H9 (cell line): ENCODE data around the gene FBXO34. TPM values are rescaled to one million over a fixed set of nuclear protein-coding genes. Genes with fewer than 3 reads are reported as not detected.

Source experiments
- DNase-seq: peaks from one replicate; pipeline ENCODE4 v3.0.0-alpha.2; 2017
- H2AFZ ChIP-seq: one replicate; pipeline ENCODE4 v1.6.1; 2013; ENCODE audit warnings: mild to moderate bottlenecking, low read length, control low read depth, moderate library complexity
- H2AK5ac ChIP-seq: 2 replicates; pipeline ENCODE4 v1.6.1; 2013; ENCODE audit warnings: low read length, control low read depth, mixed read lengths; ENCODE audit not compliant: insufficient read length
- H2BK120ac ChIP-seq: one replicate; pipeline ENCODE4 v1.6.1; 2013; ENCODE audit warnings: low read depth, mild to moderate bottlenecking, low read length, control low read depth, inconsistent platforms; ENCODE audit not compliant: poor library complexity, severe bottlenecking
- H2BK12ac ChIP-seq: 2 replicates; pipeline ENCODE4 v1.6.1; 2013; ENCODE audit warnings: low read length, control low read depth, mixed read lengths, low read depth; ENCODE audit not compliant: insufficient read length
- H2BK15ac ChIP-seq: 2 replicates; pipeline ENCODE4 v1.6.1; 2013; ENCODE audit warnings: low read depth, low read length, control low read depth
- H2BK20ac ChIP-seq: one replicate; pipeline ENCODE4 v1.6.1; 2013; ENCODE audit warnings: low read depth, mild to moderate bottlenecking, low read length, control low read depth, inconsistent platforms; ENCODE audit not compliant: poor library complexity, severe bottlenecking
- H2BK5ac ChIP-seq: 2 replicates; pipeline ENCODE4 v1.6.1; 2013; ENCODE audit warnings: low read length, control low read depth, mixed read lengths; ENCODE audit not compliant: insufficient read length
- H3K14ac ChIP-seq: 2 replicates; pipeline ENCODE4 v1.6.1; 2013; ENCODE audit warnings: low read length, control low read depth; ENCODE audit not compliant: insufficient read depth
- H3K18ac ChIP-seq: 2 replicates; pipeline ENCODE4 v1.6.1; 2013; ENCODE audit warnings: low read depth, mild to moderate bottlenecking, mixed read lengths, low read length, control low read depth; ENCODE audit not compliant: insufficient read length
- H3K23ac ChIP-seq: 2 replicates; pipeline ENCODE4 v1.6.1; 2013; ENCODE audit warnings: low read length, control low read depth, mixed read lengths, low read depth; ENCODE audit not compliant: insufficient read length
- H3K23me2 ChIP-seq: 2 replicates; pipeline ENCODE4 v1.6.1; 2013; ENCODE audit warnings: low read depth, mild to moderate bottlenecking, mixed read lengths, low read length, control low read depth; ENCODE audit not compliant: insufficient read length, poor library complexity, severe bottlenecking
- H3K27ac ChIP-seq: 2 replicates; pipeline ENCODE4 v1.5.1; 2013; ENCODE audit warnings: low read length, control low read depth, mixed read lengths, low read depth; ENCODE audit not compliant: insufficient read length
- H3K27me3 ChIP-seq: 2 replicates; pipeline ENCODE4 v1.6.1; 2013; ENCODE audit warnings: low read length, control low read depth, inconsistent platforms; ENCODE audit not compliant: insufficient read depth
- H3K4ac ChIP-seq: 2 replicates; pipeline ENCODE4 v1.6.1; 2013; ENCODE audit warnings: low read depth, mild to moderate bottlenecking, control low read depth, inconsistent platforms, low read length, moderate library complexity
- H3K4me1 ChIP-seq: 2 replicates; pipeline ENCODE4 v1.6.1; 2013; ENCODE audit warnings: low read length, control low read depth, inconsistent platforms; ENCODE audit not compliant: insufficient read depth
- H3K4me2 ChIP-seq: 2 replicates; pipeline ENCODE4 v1.6.1; 2013; ENCODE audit warnings: low read length, control low read depth, mixed read lengths; ENCODE audit not compliant: insufficient read length, insufficient read depth
- H3K56ac ChIP-seq: 2 replicates; pipeline ENCODE4 v1.6.1; 2013; ENCODE audit warnings: low read depth, mild to moderate bottlenecking, mixed read lengths, low read length, control low read depth; ENCODE audit not compliant: insufficient read length
- H3K79me1 ChIP-seq: 2 replicates; pipeline ENCODE4 v1.6.1; 2013; ENCODE audit warnings: low read depth, mild to moderate bottlenecking, moderate library complexity, low read length, control low read depth, inconsistent platforms; ENCODE audit not compliant: insufficient read depth, poor library complexity, severe bottlenecking
- H3K79me2 ChIP-seq: 2 replicates; pipeline ENCODE4 v1.6.1; 2013; ENCODE audit warnings: low read length, control low read depth, inconsistent platforms; ENCODE audit not compliant: insufficient read depth
- H3K9ac ChIP-seq: 2 replicates; pipeline ENCODE4 v1.6.1; 2013; ENCODE audit warnings: low read length, control low read depth, mixed read lengths; ENCODE audit not compliant: insufficient read length; ENCODE audit errors: extremely low read depth
- H3K9me3 ChIP-seq: one replicate; pipeline ENCODE4 v1.6.1; 2013; ENCODE audit warnings: low read depth, low read length, inconsistent platforms; ENCODE audit not compliant: control insufficient read depth
- H3T11ph ChIP-seq: one replicate; pipeline ENCODE4 v1.6.1; 2013; ENCODE audit warnings: mild to moderate bottlenecking, low read length, control low read depth, inconsistent platforms
- H4K20me1 ChIP-seq: one replicate; pipeline ENCODE4 v1.6.1; 2013; ENCODE audit not compliant: control insufficient read depth, insufficient read length, insufficient read depth
- H4K5ac ChIP-seq: 2 replicates; pipeline ENCODE4 v1.6.1; 2013; ENCODE audit warnings: low read depth, mild to moderate bottlenecking, mixed read lengths, low read length, control low read depth; ENCODE audit not compliant: insufficient read length
- H4K8ac ChIP-seq: replicated peaks from 2 replicates; pipeline ENCODE4 v1.6.1; 2013; ENCODE audit warnings: low read length, control low read depth, mixed read lengths, low read depth; ENCODE audit not compliant: insufficient read length
- H4K91ac ChIP-seq: 2 replicates; pipeline ENCODE4 v1.6.1; 2013; ENCODE audit warnings: low read depth, mild to moderate bottlenecking, moderate library complexity, mixed read lengths, low read length, control low read depth; ENCODE audit not compliant: insufficient read length
- H3K27ac Mint-ChIP-seq, 3 experiments: 2 replicates in 2 of 3; 3 replicates in 1 of 3; pipeline ENCODE4 v1.8.0; 2020 to 2021; ENCODE audit warnings: mixed read lengths in 3 of 3, mild to moderate bottlenecking in 1 of 3, moderate library complexity in 1 of 3
- H3K27me3 Mint-ChIP-seq: 2 replicates; pipeline ENCODE4 v1.8.0; 2021; ENCODE audit warnings: low read depth, mild to moderate bottlenecking, moderate library complexity, mixed read lengths
- H3K36me3 Mint-ChIP-seq, 3 experiments: 2 replicates in 2 of 3; 3 replicates in 1 of 3; pipeline ENCODE4 v1.8.0; 2020 to 2021; ENCODE audit warnings: low read depth in 3 of 3, mixed read lengths in 3 of 3; ENCODE audit not compliant: insufficient read depth in 1 of 3
- H3K4me1 Mint-ChIP-seq, 2 experiments: 2 replicates each; pipeline ENCODE4 v1.8.0; 2020; ENCODE audit warnings: mixed read lengths in 2 of 2
- H3K4me3 Mint-ChIP-seq, 2 experiments: 2 replicates in 1 of 2; 3 replicates in 1 of 2; pipeline ENCODE4 v1.8.0; 2020 to 2021; ENCODE audit warnings: mild to moderate bottlenecking in 2 of 2, mixed read lengths in 2 of 2, moderate library complexity in 1 of 2
- H3K9me3 Mint-ChIP-seq, 2 experiments: 2 replicates in 1 of 2; 3 replicates in 1 of 2; pipeline ENCODE4 v1.8.0; 2020; ENCODE audit warnings: mild to moderate bottlenecking in 2 of 2, mixed read lengths in 2 of 2, moderate library complexity in 1 of 2
- WGBS: extraction: QIAGEN DNeasy Blood & Tissue Kit; methylation state at CpG from one replicate; pipeline ENCODE4 v1.1.7; 2013; ENCODE audit warnings: missing lambda C conversion rate, low lambda C conversion rate, mixed read lengths; ENCODE audit not compliant: insufficient read length; ENCODE audit errors: extremely low coverage; 5-methylcytosine and 5-hydroxymethylcytosine counted together
- total RNA-seq: library from RNA; stranded (reverse); gene quantifications from 2 replicates; pipeline ENCODE4 v1.2.1, GENCODE V29; 2021
- TF ChIP-seq, protein P1 (sequence below): fragments of 200-600 bp; sonication (generic); conservative IDR thresholded peaks from 3 replicates; pipeline ENCODE4 v1.8.0; 2021; ENCODE audit warnings: antibody characterized with exemption, mild to moderate bottlenecking

FBXO34 gene
- total RNA-seq, 1 experiment from 2014 or later, result 12.0 TPM

GRCh38 chr14:55274751-55275150 is 3.5 kb downstream of the FBXO34 start:
- Histone ChIP-seq H3K14ac (no peak overlapping the region), H3K79me2 (peaks cover 8% of the 10 kb centered on the region; the same call in 1 of the 2 replicates), H3T11ph (no peak overlapping the region), H3K4me1 (no peaks in the 10 kb centered on the region), H3K56ac (no peak overlapping the region), H3K4ac (no peak overlapping the region), H3K9me3 (no peaks in the 10 kb centered on the region), H3K9ac (no peak overlapping the region), H3K18ac (no peak overlapping the region), H2BK20ac (no peak overlapping the region), H2BK5ac (no peak overlapping the region), H4K20me1 (no peaks in the 10 kb centered on the region), H2AK5ac (no peak overlapping the region), H4K5ac (no peak overlapping the region), H3K4me2 (no peak overlapping the region), H2BK120ac (no peak overlapping the region), H4K91ac (no peak overlapping the region), H3K27ac (no peak overlapping the region), H2BK15ac (no peak overlapping the region), H3K23ac (no peak overlapping the region), H3K23me2 (peaks cover 4% of the 10 kb centered on the region), H3K27me3 (no peaks in the 10 kb centered on the region), H3K79me1 (peaks cover 3% of the 10 kb centered on the region), H2BK12ac (no peak overlapping the region), H4K8ac (no peak overlapping the region), H2AFZ (no peak overlapping the region)
- H3K4me3 Mint-ChIP-seq, result no peak overlapping the region
- TF ChIP-seq, protein P1, sequence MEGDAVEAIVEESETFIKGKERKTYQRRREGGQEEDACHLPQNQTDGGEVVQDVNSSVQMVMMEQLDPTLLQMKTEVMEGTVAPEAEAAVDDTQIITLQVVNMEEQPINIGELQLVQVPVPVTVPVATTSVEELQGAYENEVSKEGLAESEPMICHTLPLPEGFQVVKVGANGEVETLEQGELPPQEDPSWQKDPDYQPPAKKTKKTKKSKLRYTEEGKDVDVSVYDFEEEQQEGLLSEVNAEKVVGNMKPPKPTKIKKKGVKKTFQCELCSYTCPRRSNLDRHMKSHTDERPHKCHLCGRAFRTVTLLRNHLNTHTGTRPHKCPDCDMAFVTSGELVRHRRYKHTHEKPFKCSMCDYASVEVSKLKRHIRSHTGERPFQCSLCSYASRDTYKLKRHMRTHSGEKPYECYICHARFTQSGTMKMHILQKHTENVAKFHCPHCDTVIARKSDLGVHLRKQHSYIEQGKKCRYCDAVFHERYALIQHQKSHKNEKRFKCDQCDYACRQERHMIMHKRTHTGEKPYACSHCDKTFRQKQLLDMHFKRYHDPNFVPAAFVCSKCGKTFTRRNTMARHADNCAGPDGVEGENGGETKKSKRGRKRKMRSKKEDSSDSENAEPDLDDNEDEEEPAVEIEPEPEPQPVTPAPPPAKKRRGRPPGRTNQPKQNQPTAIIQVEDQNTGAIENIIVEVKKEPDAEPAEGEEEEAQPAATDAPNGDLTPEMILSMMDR, result no peak
- peaks cover 2 to 3% (median 2%) of the 10 kb centered on the region in 3 experiments for H3K36me3 Mint-ChIP-seq
- H3K27ac Mint-ChIP-seq, result no peak overlapping the region
- no CpG with 5 or more reads among the region's 1 CpG for WGBS
- no peak for DNase-seq
- H3K27me3 Mint-ChIP-seq, result no peaks in the 10 kb centered on the region; the same call in 1 of the 2 replicates
- peaks cover 0 to 4% of the 10 kb centered on the region in 2 experiments; a peak in 1 of 5 replicates for H3K9me3 Mint-ChIP-seq
- peaks cover 18 to 30% of the 10 kb centered on the region in 2 experiments for H3K4me1 Mint-ChIP-seq
